HG03342 (cell line): ENCODE data around the gene AAMP.
A peak's percentile ranks its signal among the peaks of the same experiment; 100 is the strongest.

ENCODE experiments used
- ATAC-seq: cut with Tn5 transposase; IDR thresholded peaks from one replicate; pipeline ENCODE4 v1.9.1; 2021; ENCODE audit warnings: mild to moderate bottlenecking, moderate library complexity; ENCODE audit not compliant: unreplicated experiment

Gene AAMP

DNA sequence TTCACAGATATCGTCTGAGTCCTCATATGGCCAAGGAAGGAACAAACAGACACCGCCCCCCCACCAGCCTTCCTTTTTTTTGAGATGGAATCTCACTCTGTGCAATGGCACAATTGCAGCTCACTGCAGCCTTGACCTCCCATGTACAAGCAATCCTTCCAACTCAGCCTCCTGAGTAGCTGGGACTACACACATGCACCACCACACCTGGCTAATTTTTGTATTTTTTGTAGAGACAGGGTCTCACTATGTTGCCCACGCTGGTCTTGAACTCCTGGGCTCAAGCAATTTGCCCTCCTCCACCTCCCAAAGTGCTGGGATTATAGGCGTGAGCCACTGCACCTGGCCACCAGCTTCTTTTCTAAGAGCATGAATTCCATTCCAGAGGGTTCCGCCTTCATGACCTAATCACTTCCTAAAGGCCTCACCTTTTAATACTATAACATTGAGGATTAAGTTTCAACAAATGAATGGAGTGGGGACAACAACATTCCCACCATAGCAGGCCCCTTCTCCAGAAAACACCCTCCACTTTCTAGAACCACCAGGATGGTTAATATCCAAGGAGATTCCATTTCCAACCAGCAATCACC lies 24.6 kb upstream of the AAMP start:
- no peak for ATAC-seq

DNA sequence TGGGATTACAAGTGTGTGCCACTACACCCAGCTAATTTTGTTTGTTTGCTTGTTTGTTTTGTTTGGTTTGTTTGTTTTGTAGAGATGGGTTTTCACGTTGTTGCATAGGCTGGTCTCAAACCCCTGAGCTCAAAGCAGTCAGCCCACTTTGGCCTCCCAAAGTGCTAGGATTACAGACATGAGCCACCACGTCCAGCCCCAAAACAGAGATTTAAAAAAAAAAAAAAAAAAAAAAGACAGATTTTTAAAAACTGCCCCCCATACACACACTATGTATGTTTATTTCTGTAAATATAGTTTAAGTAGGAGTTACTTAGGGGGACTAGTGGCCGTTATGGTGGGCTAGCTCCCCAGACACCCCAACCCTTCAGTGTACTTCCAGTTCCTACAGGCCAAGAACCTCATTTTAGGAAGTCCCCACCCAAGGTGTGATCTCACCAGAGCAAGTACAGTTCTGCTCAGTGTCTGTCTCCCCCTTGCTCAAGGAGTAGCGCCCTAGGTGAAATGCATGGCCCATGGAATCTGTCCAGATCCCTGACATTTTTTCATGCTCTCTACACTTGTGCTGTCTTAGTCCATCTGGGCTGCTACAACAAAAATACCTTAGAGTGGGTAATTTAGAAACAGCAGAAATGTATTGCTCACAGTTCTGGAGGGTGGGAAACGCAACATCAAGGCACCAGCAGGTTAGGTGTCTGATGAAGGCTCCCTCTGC lies 23.9 kb upstream of the AAMP start:
- ATAC-seq: no peak

DNA sequence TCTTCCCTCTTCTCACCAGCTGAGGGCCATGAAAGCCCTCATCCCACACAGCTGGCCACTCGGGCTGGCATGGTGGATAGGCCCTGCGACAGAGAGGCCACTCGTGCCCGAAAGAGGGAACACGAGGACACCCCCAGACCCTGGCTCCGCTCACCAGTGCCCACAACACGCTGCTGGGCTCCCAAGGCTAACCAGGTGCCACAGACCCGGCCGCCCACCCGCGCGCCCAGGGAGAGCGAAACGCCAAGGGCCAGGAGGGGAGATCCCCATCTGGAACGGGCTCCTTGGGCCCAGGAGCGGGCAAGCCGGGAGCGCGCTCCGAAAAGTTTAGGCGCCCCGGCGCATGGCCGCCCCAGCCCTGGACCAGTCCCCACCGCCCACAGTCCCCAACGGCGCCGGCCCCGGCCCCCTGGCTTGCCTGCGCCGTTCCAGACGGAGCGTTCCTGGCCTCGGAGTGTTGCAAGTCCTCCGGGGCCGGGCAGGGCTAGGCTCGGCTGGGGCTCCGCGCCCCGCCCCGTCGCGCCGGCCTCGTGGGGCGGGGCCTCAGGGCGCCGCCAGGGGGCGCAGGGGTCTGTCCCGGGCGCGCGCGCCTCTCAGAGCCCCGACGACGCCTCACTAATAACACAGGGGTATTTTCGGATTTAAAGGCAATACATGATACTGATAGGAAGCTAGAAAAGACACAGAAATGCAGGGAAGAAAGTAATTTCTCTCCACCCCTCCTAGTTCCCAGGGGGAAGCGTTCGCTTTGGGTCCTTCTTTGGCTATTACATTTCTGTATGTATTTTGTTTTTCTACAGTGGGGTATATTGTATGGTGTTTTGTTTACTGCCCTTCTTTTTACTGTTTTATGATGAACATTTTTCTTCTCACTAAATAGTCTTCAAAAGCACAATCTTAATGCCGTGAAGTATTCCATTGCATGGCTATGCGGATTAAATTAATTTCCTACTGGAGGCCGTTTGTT lies 22.4 kb upstream of the AAMP start, which contains the start of gene TMBIM1:
Gene TMBIM1 (minus strand): TSS at position 456 of the 967 bp plus-strand sequence. CDS start 10,362 bp downstream, outside the sequence.
- peak; percentile 72 for ATAC-seq

DNA sequence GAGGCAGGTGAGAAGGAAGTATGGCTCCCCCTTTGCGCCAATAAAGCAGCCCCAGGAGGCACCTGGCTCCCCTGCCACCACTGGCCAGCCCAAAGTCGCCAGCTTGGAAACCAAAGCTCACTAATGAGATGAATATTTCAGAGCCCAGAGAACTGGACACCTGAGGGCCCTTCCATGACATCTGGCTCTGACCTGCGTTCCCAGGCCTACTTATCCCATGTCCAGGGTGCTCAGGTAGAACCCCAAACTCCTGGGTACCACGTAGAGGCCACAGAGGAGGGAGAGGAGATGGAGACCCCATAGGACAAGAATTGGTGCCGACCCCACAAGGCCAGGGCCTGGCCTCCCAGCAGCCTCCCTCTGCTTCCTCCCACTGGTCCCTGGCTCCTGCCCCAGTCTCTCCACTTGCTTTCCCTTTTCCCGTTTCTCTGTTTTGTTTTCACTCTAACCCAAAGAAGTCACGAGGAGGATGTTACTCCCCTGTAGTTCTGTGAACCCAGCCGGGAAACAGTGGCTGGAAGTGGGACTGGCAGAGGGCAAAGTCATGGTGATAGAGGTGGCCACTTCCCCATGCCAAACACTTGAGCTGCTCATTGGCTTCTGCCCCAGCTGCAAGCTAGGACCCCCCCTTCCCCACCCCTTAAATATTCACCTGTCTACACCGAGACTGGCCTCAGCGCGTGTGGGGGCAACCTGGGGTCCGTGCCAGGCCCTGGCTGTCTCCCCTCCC lies 21.5 kb upstream of the AAMP start:
- ATAC-seq: no peak

DNA sequence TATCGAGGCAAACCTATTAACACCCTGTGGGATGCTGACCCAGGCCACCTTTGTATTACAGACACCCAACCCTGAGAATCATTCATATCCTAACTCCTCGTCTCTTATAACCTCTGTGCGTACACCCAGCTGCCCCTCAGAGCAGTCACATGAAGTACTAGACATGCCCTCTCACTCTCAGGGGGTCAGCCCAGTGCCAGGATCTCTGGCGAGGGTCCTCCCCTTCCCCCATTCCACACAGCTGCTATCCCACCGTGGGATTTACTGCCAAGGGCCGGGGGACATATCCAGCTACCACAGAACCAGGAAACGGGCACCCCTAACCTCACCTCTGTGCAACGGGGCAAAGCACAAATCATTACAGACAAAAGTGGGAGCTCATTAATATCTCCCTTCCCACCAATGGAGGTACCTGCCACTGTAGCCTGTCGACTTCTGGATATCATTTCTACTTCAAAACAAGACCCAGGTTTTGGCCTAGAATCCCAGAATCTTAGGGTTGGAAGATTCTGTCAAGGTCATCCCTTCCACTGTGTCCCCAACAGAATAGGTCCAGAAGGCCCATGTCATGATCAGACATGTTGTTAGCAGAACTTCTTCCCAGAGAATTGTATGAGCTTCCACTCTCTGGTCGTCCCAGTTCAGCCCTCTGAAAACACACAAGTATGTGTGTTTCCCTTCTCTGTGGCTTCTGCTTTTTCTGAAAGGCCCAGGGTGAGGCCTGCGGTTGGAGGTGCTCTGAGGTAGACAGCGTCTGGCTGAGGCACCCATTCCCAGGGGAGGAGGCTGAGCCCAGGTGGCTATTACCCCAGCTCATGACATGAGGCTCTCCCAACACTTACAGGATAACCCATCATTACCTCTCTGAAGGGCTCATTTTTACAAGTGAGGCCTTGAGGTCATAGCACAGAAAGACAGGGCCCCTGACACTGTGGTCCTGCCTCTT lies 20.7 kb upstream of the AAMP start:
- peak; percentile 56 for ATAC-seq

DNA sequence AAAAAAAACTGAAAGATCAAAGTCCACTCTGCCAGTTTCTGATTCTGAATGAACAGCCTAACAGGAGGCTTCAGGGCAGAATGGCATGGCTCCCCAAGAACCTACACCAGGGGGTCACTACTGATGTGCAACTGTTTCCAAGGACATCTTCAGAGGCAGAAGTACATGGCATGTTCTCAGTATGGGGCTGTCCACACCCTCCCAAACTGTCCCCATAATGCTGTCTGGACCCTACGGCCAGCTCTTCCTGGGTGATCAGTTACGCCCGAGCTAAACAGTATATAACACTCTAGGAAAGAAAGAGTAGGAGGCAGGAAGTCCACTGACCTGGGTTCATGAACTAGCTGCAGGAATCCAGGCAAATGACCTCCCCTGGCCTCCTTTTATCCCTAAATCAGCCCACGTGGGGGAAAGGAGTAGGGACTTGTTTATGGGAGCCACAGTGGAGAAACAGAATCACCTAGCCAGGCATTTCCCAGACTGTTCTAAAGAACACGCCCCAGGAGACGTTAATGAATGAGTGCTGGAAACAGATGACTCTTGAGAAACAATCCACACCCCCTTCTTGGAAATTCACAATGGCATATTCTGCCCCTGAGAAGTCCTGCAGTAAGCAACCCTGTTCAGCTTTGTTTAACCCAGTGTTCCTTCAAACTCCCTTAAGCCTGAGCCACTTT lies 19.8 kb upstream of the AAMP start:
- no peak for ATAC-seq

DNA sequence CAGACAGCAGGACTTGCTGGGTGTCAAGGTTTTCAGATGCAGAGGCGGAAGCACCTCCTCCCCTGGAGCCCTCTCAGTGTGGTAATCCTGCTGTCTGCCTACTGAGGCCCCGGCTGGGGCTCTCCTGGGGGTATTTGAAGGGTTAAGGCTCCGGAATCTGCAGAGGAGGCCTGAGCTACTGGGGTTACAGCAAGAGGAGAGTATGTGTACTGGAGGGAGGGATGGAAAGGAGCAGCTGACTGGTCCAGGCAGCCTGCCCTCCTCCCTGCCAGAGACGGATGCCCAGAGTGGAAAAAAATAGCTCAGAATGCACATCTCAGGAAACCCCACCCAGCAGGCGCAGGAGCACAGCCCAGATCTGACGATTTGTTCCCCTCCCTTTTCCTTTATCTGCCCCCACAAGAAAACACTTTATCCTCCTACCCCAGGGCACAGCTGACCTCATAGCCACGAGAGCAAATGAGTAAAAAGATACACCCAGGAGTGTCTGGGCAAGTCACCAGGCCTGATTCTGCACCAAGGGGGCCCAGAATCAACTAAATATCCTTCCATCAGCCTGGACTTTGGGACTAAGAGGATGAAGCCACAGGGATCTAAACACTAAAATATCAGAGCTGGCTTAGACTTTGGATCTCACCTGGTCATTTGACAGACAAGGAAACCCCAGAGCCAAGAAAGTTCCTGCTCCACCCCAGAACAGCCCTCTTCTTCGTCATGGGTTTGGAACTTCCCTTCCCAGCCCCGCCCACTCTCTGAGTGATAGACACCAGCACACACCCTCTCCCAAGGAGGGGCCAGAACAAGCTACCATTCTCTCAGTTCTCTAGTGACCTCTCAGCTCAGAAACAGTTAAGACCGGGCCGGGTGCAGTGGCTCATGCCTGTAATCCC lies 16.9 kb upstream of the AAMP start:
- peak; percentile 66 for ATAC-seq

DNA sequence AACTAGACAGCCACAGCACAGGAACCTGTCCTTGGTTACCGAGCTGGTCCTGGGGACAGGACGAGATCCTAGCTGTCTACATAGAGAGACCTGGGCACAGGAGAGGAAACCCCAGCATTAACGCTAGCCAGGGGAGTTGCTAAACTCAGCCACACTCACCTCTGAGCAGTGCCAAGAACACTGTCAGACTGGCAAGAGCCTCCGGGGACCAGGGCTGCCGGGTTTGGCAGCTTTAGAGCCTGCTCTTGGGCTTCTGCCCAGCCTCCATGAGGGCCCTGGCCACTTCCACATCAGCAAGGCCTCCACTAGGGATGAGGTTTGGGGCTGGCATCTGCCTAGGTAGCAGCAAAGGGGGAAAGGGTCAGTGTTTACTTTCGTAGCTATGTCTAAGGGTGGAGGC lies 15.7 kb upstream of the AAMP start:
- ATAC-seq: no peak

DNA sequence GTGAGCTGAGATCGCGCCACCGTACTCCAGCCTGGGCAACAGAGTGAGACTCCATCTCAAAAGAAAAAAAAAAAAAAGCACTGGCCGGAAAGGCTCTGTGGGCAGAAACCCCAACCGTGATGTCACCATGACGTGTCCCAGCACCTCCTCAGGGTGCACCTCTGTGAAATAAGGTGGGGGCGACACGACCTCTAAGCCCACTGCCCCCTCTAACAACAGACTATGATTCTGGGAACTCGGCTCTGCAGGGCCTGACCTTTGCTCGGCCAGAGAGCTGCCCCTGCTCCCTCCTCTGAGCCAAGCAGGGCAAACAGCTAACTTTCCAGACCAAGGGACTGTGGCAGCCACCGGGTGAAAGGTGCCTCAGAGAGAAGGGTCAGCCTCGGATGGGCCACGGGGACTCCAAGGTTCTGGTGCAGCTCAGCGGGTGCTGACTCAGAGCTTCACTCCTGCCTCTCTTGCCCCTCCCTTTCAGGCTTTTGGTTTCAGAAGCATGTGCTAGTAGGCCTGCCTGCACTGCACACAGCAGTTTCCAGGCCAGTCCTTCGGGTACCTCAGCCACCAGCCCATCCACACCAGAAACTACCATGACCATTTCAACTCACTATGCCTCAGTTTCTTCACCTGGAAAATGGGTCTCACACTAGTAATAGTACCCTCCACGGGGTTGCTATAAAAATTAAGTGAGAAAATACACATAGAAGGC lies 14.3 kb upstream of the AAMP start:
- peak; percentile 40 for ATAC-seq

DNA sequence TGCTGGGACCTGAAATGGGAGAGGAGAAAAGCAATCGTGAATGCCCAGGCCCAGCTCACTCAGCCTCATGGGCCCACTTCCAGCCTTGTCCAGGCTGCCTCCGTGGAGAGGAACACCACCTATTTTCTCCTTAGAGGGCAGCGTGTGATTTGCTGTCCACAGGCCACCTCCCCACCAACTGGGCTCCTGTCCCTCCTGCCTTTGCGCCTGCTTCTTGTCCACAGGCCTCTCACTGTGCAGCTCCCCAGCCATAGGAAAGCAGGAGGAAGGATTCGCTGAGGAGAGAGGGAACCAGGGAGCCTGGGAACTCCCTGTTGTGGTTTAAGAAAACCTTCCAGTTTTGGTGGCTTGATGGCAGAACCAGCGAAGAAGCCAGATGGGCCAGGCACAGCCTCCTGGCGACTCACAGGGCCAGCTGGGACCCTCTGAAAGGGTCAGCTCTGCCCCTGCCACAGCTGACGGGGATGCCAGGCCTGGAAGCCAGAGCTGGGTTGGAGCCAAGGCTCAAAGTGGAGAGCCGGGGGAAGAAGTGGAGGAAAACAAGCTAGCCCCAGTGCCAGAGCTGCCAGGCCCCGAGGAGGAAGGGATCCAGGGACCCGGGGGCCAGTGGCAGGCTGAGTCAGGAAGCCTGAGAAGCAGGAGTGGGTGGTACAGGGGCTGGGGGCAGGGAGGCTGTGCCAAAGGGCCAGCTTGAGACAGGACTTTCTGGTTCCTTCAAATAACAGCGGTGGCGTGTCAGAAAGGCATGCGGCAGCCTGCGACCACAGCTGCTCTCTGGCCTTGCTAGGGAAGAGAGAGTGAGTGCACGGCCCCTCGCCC lies 12.4 kb upstream of the AAMP start:
- no peak for ATAC-seq

DNA sequence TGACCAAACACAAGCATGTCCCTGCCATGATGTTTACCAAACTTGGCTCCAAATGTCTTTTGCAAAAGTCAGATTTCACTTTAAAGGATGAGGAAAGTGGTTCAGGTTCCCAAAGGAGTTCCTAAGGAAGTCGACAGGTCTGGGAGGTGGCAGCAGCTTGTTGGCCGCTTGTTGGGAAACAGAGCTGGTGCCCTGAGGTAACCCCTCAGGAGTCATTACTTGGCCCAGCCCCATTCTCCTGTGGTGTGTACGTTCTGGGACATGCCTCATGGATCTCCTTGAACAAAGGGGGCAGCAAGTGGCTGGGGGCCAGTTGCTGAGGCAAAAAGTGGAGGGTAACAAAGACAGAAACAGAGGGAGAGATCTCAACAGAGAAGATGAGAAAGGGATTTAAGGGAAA lies 11.5 kb upstream of the AAMP start:
- no peak for ATAC-seq

DNA sequence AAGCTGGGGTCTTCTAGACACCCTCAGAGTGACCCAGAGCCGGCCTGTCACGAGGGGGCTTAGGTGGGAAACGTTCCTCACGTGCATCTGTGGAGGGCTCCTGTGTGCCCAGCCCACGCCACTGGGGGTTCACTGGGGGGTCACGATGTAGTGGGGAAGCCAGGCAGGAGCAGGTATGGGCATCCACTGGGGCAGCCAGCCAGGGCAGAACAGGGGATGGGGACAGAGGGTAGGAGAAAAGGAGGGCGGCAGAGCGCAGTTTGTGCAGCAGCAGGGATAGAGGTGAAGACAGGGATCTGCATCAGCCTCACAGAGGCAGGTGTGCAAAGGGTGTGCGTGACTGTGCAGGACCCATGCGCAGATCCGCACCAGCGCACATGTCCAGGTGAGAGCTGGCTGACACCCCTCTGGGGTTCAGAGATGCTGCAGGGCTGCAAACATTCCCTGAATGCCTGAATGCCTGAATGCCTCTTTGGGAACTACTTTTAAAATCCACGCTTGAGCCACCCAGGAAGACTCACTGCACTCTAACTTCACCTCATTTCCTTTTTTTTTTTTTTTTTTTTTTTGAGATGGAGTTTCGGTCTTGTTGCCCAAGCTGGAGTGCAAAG lies 10.4 kb upstream of the AAMP start:
- no peak for ATAC-seq

DNA sequence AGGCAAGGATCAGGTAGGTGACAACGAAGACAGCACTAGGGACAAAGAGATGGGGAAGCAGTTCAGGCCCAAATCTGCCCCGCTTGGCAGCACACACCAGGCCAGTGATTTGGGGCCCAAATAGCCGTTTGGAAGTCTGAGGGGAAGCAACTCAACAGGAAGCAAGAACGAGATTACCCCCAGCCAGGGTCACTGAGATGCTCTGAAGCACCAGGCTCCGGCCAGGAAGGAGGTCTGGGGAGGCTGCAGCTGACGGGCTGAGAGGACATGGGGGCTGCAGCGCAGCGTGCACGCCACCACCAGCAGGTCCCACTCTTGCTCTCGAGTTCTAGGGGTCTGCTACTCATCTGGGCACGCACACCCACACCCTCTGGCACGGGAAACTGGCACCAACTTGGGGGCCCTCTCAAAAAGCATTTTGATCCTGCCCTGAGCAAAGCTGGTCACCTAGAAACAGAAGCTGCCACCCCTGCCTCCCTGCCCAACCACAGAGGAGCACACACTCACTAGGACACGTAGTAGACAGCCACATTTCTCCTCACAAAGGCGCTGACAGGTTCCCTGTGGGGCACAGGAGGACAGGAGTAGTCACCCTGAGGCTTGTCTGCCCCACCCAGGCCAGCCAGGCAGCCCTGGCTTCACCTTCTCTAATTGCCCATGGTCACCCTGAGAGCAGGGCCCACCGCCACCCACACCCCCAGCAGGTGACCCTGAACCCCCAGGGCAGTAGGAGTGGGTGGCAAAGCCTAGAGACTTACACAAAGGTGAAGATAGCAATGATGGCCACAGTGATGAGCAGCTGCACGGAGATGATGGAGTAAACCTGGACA lies 8.8 kb upstream of the AAMP start:
- no peak for ATAC-seq

DNA sequence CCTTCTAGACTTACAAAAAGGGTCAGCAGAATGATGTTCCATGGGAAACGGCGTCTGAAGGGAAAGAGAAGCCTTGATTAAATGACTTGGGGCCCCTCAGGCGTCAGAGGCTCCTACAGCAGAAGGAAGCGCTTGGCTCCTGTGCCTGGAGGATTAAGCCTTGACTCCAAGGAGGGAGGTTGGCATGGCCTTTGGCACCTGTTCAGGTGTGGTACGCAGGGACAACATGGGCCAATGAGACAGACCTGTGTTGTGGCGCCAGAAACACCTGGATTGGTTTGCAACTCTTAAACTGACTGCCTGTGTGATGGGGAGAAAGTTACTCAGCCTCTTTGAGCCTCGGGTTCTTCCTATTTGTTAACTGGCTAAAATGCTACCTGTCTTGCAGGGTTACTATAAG lies 8.0 kb upstream of the AAMP start:
- no peak for ATAC-seq

DNA sequence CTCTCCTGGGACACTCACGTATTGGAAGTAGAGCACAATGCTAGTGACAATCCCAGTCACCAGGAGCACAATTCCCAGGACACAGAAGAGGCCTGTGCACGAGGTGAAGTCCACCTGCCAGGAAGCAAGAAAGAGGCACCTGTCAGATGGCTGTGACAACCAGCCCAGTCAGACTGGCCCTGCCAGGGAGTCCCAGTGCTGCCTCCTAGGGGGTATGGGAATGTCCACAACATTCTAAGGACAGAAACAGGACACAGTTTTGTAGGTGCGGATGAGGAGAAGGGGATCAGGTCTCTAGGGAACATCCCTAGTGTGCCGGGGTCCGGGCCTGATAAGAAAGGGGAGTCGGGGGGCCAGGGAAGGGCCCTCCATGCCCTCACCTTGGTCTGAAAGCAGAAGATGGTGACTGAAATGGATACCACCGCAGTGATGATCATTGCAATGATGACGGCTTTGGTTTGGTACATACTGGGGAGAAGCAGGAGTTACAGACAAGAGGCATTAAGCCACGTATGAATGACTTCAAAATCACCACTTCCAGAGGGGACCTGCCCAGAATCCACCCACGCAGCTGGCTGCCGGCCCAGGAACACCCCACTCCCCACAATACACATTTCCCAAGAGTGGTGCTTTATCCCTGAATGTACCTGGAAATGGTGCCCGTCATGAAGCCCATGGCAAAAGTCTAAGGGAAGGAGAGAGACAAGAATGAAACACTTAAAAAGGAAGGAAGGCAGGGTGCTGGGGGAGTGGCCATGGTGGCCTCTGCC lies 7.2 kb upstream of the AAMP start:
- no peak for ATAC-seq
